HS-5 (cell line): ENCODE data around the gene BCAR1.
"Not testable (repeated sequence)": the region's sequence is repeated elsewhere in the genome, so short reads cannot be mapped to it uniquely, and the experiment has no call there.

Source experiments
- DNase-seq: peaks from one replicate; pipeline ENCODE4 v3.0.0-alpha.2; 2012; ENCODE audit warnings: low read depth

Gene BCAR1

DNA sequence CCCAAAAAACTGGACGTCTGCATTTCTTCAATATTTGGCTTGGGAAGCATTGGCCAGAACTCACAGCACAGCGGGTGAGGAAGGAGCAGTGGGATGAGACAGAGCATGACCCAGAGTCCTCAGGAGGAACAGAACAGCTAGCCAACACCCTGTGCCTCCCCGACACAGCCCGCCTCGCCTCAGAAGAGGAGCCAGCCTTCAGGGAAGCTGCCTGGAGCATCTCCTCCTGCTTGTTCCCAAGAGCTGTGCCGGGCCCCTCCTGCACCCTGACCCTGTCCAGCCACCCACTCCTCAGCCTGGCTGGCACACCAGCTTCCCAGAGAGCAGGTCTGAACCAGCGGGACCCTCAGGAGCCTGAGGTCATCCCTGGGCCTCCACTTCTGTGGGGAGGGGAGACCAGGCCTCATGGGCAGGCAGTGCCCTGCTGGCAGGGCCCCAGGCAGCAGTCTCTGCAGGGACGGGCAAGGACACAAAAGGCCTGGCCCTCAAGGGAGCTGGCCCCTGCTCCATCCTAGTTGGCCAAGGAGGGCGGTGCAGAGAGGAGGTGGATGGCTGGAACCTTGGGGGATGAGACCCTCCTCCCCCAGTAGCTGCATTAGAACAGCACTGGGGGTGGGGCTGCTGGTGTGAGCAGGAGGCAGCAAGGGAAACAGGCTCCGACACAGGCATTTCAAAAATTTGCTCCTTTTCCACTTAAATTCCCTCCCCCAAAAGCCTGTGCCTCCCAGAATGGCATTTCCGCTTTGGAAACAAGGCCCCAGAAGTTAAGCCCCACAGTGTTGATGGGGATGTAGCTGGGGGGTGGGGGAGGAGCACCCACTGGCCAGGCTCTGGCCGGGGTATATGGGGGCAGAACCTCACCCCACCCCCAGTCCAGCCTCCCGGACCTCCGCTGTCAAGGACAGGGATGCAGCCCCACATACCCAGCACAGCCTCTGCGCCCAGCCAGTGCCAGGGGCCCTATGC lies 1.8 kb upstream of the BCAR1 start:
- DNase-seq = peak; percentile 87

DNA sequence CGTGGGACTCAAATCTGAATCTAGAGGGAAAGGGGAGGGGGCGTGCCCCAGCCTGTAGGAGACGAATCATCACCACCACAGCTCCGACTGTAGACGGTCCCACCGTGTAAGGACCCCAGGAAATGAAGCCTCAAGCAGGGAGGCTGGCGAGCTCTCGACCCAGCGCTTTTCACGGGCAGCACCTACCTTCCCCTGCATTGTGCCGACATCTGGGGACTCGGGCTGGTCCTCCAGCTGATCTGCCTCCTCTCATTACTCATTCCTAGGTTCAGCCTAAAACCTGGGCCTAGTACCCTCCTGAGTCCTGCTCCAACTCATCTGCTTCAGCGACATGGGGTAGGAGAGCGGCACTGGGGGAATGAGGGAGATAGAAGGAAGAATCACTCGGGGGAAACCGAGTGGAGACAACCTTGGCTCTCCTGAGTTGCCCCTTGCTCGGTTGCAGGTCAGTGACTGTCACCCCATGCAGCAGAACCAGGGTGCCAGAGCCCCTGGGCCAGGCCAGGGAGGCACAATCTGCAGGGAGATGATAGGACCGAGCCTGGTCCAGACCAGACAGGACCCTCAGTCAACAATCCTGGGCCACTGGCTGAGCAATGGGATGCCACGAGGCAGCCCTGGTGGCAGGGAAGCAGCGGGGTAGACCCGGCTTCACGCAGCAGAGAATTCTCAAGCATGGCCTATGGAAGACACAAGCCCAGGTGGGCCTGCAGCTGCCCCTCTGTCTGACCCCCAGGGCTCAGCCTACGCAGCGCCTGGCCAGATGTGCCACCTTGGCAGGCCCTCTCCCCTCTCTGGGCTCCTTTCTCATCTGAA lies 833 bp upstream of the BCAR1 start:
- DNase-seq = no peak

DNA sequence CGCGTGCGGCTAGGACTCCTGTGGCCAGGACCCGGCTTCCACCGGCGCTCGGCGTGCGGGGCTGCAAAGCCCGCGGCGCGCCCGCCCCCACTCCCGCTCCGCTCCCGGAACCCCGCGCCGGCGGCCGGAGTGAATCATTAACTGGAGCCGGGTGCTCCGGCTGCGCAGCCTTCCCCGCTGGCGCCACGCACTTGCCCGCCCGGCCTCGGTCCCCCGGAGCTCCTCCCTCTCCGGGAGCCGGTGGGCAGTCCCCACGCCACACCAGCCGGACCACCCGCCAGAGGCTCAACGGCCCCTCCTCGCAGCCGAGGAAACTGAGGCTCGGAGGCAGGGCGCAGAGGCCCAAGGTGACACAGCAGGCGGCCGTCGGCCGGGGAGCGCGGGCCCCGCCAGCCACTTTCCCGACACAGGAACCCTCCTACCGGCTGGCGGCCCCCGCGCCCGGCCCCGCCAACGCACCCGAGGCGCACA lies 580 bp downstream of the BCAR1 start:
- DNase-seq = no peak

DNA sequence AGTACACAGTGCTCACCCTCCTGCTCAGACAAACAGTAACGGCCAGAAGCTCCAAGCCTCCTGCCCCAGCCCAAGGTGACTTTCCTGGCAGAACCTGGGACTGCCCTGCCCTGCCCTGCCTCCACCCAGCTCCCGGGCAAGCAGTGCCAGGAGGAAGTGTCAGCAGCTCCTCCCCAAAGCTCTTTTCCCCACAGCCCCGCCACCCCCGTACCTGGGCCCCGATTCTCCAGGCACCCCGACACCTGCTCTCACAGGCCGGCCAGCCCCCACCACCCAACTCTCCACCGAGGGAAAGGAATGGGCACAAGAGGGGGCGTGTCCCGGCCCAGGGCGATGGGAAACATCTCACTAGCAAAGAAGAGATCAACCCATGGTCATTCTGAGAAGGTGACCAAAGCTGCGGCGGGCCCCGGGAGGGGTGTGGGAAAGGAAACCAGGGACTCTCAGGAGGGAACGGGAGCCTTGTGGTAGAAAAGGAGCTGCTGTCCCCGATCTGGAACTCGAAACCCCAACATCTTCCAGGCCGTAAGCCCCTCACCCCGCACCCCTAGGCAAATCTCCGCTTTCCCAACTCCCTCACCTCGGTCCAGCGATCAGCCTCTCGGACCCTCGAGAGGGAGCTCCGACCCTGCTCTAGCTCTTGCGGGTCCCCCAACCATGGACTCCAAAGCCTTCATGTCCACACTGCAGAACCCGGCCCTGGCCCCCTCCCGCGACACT lies 1.2 kb downstream of the BCAR1 start:
- DNase-seq = no peak

DNA sequence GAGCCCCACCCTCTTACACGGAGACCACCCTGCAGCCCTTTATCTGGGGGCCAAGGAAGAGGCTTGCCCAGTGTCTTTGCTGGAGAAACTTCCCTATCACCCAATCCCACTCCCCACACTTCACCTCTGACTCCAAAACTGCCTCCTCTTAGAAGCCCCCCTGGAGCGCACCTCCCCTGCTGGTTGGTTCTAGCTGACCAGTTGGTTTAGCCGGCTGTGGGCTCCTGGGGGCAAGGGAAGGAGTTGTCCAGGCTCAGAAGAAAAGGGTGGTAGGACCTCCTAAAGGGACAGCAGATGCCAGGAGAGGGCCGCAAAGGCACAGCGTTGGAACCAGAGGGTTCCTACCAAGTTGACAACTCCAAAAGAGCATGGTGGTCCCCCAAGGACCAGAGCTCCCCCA lies 2.0 kb downstream of the BCAR1 start:
- no peak for DNase-seq

DNA sequence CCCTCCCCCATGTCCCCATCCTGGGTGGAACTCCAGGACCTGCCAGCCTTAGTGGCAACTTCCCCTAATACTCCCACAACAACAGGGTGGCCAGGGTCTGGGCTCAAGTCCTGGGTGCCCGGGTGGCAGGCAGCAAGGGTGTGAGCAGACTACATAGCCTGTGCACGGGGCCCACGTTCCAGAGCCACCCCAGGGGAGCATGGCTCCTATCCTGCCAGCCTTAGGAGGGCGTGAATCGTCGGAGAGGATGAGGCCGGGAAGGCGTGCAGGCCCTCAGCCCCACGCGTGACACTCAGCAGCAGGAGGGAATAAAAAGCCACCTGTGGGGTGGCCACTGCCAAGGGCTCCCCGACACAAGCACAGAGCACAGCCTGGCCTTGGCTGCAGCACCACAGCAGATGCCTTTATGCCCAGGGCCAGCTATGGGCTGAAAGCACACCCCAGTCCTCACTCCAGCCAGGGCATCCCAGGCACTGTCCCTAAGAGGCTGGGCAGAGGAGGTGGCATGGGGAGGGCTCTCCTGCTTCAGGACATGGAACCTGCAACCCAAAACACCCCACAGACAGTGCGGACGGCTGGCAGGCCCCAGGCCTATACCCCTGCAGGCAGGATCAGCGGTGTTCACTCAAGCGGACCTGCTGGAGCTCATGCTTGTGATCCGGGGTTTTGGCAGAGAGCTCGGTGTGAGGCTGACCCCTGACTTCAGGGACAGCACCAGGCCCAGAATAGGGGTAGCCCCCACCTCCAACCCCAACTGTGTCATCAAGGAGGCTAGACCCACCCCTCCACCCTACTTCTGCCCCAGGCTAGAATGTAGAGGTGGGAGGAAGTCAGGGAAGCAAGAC lies 2.7 kb downstream of the BCAR1 start:
- no peak for DNase-seq

DNA sequence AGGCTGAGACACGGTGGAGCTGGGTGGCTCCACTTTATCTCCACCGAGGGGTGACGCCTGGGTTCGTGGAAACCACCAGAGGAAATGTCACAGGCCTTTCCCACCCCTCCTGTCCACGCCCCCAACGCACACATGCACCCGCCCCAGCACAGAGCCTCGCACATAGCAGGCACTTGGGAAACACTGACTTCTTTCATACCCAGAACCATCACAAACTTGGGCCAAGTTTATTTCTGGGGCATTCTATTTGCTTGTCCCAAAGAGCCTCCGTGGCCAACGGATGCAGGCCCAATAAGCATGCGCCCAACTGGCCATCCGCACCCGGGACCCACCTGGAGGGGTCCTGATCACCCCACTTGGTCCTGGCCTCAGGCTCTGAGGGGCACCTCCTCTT lies 3.3 kb downstream of the BCAR1 start:
- no peak for DNase-seq

DNA sequence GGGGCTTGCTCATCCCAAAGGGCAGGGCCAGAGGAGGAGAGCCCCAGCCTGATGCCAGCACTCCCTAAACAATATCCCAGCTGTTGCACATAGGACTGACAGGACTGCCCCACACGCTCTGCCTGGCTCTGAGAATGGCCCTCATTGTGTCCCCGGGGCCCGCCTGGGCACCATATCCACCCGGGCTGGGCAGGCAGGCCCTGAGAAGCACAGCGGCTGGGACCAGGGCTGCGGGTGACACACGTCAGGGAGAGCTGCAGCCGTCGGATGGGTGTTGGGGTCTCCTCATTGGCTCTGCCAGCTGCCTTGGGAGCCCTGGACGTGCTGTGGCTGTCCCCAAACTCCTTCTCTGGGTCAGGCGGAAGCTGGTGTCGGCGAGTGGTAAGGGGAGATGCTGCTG lies 4.2 kb downstream of the BCAR1 start:
- no peak for DNase-seq

DNA sequence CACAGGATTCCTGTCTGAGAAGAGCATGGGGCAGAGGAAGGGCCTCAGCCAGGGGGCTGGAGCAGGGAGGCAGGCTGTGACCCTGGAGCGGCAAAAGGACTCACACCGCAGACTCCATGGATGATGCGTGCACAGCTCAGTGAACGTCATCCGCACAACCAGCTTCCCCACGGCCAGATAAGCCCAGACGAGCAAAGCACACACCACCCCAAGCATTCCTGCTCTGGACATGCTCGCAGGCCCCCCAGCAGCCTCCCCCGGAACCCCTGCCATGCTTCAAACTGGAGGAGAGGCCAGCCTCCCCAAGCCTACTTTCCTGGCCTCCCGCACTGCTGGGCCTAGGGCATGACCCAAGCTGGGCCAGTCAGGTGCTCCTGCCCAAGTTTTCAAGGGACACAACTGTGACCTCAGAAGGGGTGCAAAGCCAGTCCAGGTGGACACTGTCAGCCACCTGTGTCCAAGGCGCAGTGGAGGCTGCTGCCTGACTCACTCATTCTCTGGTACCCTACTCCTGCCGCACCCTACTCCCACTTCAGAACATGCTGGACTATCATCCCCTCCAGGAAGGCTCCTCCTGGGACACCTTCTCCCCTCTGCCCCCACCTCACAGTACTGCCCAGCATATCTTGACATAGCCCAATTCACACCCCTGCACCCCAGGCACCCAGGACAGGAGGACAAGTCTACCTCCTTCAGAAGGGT lies 4.8 kb downstream of the BCAR1 start:
- no peak for DNase-seq

DNA sequence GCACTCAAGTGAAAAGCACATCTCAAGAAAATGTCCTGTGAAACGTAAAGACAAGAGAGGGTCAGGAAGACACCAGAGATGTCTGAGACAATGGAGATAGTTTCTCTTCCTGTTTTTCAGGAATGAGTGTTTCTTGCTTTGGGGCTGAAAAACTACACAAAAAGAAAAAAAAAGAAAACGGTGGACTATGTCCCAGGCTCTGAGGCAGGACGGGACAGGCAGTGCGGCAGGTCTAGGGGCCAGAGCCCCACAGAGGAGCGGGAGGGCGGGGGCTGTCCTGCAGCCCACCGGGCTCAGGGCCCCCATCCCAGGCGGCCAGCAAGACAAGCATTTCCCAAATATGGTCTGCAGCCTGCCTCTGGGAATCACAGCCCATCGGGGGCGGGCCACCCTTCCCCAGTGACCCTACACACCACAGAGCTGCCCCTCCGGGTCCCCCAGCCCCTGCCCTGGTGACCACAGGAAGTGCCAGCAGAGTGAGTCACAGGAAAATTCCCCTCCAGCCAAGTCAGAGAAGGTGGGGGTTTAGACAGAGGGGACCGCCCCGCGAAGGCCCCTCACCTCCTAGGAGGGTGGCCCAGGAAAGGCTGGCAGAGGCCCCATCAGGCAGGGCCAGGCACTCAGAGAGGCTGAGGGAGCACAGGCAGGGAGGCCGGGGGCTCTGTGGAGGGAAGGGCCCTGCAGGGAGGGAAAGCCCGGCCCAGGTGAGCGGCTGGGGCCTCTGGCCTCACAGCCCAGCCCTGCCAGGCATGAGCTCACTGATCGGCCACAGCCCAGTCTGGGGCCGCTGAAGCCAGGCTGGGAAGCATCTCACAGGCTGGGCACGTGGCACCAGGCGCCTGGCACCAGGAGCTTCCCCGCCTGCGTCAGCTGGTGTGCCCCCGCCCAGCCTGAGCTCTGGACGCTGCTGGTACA lies 6.3 kb downstream of the BCAR1 start:
- peak; percentile 99 for DNase-seq

DNA sequence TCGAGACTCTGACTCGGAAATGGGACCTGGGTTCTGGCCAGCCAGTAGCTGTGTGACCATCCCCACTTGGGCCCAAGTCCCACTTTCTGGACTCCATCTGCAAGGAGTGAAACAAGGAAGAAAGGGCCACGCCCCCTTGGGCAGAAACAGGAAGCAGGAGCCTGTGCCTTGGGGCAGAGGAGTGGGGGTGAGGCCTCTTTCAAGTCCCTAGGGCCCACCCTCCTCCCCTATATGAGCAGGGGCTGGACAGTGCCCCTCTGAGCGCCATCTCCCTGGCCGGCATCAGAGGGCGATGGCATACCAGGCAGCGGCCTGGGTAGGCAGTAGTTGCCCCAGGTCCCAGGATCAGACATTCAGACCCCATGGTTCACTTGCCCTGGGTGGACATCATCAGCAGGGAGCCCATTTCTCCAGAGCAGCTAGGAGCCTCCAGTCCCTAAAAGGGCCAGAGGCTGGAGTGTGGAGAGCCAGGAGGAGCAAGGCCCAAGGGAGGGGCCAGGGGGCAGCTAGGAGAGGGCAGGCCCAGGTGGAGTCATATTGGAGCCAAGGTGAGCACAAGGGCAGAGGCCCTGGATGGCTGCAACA lies 7.1 kb downstream of the BCAR1 start:
- DNase-seq = no peak

DNA sequence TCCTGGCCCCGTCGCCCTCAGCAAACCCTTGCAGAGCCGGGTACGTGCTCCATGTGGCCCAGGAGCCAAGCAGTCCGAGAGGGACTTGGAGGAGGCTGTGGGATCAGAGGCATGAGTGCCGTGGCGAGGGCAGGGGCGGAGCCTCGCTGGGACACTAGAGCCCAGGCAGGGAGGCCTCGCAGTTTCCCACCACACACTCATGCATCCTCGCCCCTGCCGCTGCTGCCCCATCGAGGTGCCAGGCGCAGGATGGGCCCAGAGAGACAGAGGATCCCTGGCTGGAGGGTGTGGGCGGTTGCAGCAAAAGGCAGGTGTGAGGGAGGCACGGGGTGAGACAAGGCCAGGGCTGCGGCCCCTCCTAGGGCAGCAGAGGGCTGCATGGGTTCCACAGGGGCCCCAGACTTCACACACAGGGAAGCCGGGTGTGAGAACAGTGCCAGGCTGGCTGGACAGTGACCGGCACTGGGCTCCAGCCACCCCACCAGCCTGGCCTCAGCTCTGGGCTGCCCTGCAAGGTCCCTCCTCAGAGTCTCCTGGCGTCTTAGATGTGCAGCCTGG lies 7.7 kb downstream of the BCAR1 start:
- DNase-seq = no peak

DNA sequence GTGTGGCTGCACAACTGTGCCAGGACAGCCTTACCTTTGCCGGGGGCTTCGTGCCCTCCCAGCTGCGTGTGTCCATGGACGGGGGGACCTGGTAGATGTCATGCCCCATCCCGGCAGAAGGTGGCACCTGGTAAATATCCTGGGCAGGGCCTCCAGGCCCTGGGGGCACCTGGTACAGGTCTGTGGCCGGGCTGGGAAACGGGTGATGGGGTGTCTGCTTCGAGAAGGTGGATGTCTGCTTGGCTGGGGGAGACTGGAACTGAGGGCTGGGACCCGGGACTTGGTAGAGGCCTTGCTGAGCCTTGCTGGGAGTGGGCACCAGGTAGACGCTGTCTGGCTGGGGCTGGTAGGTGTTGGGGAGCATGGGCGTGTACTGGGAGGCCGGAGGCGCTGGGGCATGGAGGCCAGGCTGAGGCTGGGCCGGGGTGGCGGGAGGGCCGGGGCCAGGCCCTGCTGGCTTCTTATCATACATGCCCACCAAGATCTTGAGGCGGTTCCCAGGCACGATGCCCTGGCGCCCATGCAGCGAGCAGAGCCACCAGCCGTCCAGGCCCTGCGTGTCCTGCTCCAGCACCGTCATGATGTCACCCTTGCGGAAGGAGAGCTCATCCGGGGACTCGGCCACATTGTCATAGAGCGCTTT lies 8.9 kb downstream of the BCAR1 start:
- DNase-seq = not testable (repeated sequence)

DNA sequence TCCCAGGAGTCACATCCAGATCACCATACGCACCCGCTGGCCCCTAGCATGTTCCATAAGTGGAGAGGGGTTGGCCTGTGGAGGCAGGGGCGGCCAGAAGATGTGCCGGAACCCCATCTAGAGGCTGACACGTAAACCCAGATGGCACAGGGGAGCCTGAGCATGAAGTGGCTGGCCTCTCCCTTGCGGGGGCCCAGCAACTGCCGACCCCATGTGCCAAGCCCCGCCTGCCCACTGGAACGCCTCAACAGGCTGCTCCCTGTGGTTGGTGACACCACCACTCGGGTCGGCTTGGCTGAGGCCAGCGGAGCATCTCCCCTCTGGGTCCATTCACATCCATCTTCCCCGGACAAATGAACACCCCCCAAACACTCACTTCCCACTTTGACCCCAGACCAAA lies 9.5 kb downstream of the BCAR1 start:
- DNase-seq = no peak

DNA sequence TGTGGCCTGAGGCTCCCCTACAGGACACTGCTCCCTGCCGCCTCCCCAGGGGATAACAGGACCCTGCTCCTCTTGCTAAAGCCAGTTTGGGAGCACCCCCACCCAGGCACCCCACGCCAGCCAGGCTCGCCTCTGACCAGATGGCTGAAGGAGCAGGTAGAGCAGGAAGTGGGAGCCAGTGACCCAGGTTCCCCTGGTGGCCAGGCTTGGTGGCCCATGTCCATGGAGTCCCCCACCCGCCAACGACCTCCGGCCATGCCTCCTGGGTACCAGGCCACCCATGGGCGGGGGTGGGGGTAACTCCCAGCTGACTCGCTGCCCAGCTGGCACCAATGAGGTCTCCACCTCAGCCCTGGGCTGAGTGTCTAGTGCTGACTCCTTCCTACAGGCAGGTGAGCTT lies 10.0 kb downstream of the BCAR1 start:
- no peak for DNase-seq

DNA sequence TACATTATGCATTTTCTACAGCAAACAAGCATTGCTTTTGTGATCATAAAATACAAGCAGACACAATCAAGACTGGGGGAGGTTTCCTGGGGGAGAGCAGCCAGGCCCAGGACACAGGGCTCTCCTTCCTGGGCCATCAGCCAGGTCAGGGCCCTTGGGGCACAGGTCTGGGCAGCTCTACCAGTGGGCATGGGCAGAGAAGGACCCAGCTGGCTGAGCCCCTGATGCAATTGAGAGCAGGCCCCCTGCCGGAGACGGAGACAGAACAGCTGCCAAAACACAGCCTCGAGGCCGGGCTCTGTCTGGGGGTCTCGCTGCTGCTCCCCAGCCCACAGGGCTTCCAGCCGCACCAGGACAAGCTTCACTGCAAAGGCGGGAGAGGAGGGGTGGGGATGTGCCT lies 10.8 kb downstream of the BCAR1 start:
- DNase-seq = not testable (repeated sequence)

DNA sequence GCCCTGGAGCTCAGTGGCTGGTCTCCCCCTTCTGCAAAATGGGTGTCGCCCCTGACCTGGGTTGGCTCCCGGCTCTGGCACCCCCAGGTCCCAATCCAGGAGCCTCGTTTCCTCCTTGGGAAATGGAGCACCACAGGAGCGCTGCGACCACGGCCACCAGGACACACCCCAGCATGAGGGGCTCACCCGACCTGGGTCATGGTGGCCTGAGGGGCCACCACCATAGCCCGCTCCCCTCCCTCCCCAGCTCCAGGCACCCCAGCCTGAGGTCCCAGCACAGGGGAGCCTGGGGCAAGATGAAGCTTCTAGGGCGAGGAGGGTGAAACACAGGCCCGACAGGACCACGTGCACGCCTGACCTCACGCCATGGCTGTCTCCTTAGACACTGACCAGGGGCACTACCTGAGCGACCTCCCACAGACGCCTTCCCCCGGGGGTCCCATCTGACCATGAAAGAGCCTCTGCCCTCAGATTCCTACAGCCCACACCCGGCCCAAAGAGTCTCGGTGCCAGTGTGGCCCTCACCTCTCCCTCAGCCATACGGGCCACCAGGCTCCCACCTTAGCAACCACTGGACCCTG lies 11.8 kb downstream of the BCAR1 start:
- DNase-seq = no peak
